Upper lobe of left lung (tissue), 4 donors: Measurements from ENCODE around the gene BID.

Experiments
- CTCF ChIP-seq, 6 experiments: fragments of 450-650 bp in 4 of 6; fragments of 200-600 bp in 2 of 6; sonication (generic) in 2 of 6; IDR thresholded peaks; one replicate each; pipeline ENCODE4 v1.5.1; 2016 to 2019; ENCODE audit warnings: antibody characterized with exemption in 6 of 6
- EP300 ChIP-seq, 4 donors: sonication (generic); formaldehyde crosslinking; IDR thresholded peaks; one replicate each; pipeline ENCODE4 v1.5.1; 2017; ENCODE audit warnings: antibody characterized with exemption in 4 of 4, control low read depth in 2 of 4
- POLR2A ChIP-seq, 4 donors: fragments of 450-650 bp; IDR thresholded peaks; one replicate each; pipeline ENCODE4 v1.5.1; 2016 to 2017; ENCODE audit warnings: antibody characterized with exemption in 4 of 4, mild to moderate bottlenecking in 2 of 4
- POLR2AphosphoS5 ChIP-seq, 2 donors: sonication (generic); formaldehyde crosslinking; IDR thresholded peaks; one replicate each; pipeline ENCODE4 v1.5.1; 2017; ENCODE audit warnings: antibody characterized with exemption in 2 of 2

GRCh38 chr22:17823226-17823625, 49.0 kb upstream of the BID start:
- TF ChIP-seq CTCF (IDR thresholded peaks at IDR 0.05) (no peak), EP300 (IDR thresholded peaks at IDR 0.05) (no peak), POLR2AphosphoS5 (IDR thresholded peaks at IDR 0.05) (no peak), POLR2A (IDR thresholded peaks at IDR 0.05) (no peak)
